MM.1S (cell line): ENCODE measurements around the gene CYP8B1.

Experiments used
- EZH2 ChIP-seq: fragments of 300-600 bp; sonication (generic); optimal IDR thresholded peaks from 2 replicates; pipeline ENCODE3; 2017; ENCODE audit warnings: low read depth, mild to moderate bottlenecking, antibody characterized with exemption, low read length, mixed read lengths
- EZH2phosphoT487 ChIP-seq: fragments of 300-600 bp; sonication (generic); IDR thresholded peaks from 2 replicates; pipeline ENCODE4 v1.6.1; 2018; ENCODE audit warnings: antibody characterized with exemption, low read length
- TF ChIP-seq, protein P1 (sequence below): fragments of 300-600 bp; sonication (generic); IDR thresholded peaks from 2 replicates; pipeline ENCODE4 v1.5.1; 2016; ENCODE audit warnings: antibody characterized with exemption, low read length, mixed read lengths

DNA sequence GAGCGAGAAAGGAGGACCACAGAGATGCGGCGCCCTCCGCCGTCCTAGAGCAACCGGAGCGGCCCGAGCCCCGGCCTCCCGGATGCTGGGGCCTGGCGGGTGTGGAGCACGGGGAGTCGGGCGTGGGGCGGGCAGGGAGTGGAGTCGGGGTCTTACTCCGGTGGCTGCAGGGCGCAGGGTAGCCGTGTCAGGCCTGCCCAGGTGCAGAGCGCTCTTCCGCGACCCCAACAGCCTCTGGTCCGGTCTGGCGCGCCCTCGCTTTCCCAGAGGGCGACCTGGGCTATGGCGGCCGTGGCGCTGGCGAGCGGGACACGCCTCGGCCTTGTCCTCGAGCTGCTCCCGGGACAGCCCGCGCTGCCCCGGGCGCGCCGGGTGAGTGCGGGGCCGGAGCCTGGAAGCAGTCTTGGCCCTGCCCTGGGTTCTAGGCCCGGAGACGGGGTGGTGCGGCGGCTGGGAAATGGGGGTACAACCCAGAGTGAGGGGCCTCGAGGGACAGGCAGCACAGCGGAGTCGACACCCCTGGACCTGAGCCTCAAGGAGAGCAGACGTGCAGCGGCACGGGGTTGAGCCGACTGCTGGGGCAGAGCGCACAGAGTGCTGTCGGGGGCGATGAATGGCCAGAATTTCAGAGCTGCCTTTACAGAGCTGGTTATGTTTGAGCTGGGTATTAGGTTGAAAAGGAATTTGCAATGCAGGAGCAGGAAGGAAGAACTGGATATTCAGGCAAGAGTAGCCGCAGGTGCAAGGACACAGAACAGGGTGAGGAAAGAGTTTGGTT, 30.6 kb upstream of the CYP8B1 start, which contains the start of gene ZNF662:
- TF ChIP-seq, protein P1, sequence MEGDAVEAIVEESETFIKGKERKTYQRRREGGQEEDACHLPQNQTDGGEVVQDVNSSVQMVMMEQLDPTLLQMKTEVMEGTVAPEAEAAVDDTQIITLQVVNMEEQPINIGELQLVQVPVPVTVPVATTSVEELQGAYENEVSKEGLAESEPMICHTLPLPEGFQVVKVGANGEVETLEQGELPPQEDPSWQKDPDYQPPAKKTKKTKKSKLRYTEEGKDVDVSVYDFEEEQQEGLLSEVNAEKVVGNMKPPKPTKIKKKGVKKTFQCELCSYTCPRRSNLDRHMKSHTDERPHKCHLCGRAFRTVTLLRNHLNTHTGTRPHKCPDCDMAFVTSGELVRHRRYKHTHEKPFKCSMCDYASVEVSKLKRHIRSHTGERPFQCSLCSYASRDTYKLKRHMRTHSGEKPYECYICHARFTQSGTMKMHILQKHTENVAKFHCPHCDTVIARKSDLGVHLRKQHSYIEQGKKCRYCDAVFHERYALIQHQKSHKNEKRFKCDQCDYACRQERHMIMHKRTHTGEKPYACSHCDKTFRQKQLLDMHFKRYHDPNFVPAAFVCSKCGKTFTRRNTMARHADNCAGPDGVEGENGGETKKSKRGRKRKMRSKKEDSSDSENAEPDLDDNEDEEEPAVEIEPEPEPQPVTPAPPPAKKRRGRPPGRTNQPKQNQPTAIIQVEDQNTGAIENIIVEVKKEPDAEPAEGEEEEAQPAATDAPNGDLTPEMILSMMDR, result no peak
- no peak for TF ChIP-seq EZH2
- no peak for TF ChIP-seq EZH2phosphoT487
